Chondrocyte (in vitro differentiated cells): ENCODE measurements around the gene ARSI. TPM values are rescaled to one million over a fixed set of nuclear protein-coding genes. Genes with fewer than 3 reads are reported as not detected.
A peak's percentile ranks its signal among the peaks of the same experiment; 100 is the strongest.

Experiments
- DNase-seq: peaks from one replicate; pipeline ENCODE4 v3.0.0; 2021; ENCODE audit warnings: mixed read lengths, low spot score
- H3K27ac Mint-ChIP-seq: one replicate; pipeline ENCODE4 v1.8.0; 2021; ENCODE audit warnings: mild to moderate bottlenecking, moderate library complexity, mixed read lengths; ENCODE audit not compliant: unreplicated experiment
- H3K27me3 Mint-ChIP-seq: 2 replicates; pipeline ENCODE4 v1.8.0; 2021; ENCODE audit warnings: low read depth, mixed read lengths
- H3K36me3 Mint-ChIP-seq: 2 replicates; pipeline ENCODE4 v1.8.0; 2021; ENCODE audit warnings: low read depth, mixed read lengths
- H3K4me1 Mint-ChIP-seq: 2 replicates; pipeline ENCODE4 v1.8.0; 2021; ENCODE audit warnings: low read depth, mild to moderate bottlenecking, mixed read lengths
- H3K4me3 Mint-ChIP-seq: one replicate; pipeline ENCODE4 v1.8.0; 2021; ENCODE audit warnings: mild to moderate bottlenecking, moderate library complexity, mixed read lengths; ENCODE audit not compliant: unreplicated experiment
- H3K9me3 Mint-ChIP-seq: 2 replicates; pipeline ENCODE4 v1.8.0; 2021; ENCODE audit warnings: low read depth, mixed read lengths
- total RNA-seq: library from RNA; stranded (reverse); gene quantifications from 3 replicates; pipeline ENCODE4 v1.2.1, GENCODE V29; 2021
- TF ChIP-seq, protein P1 (sequence below): fragments of 200-600 bp; sonication (generic); IDR thresholded peaks from 2 replicates; pipeline ENCODE4 v1.5.0; 2021; ENCODE audit warnings: antibody characterized with exemption, mild to moderate bottlenecking, moderate library complexity

Gene ARSI
- total RNA-seq, 1 donor from 2014 or later = 2.4 TPM

GRCh38 chr5:150322202-150322601 is 19.5 kb upstream of the ARSI start:
- H3K27ac Mint-ChIP-seq = no peak overlapping the region
- H3K4me3 Mint-ChIP-seq = no peak overlapping the region
- no peak for DNase-seq
- peaks cover 40% of the 10 kb centered on the region for H3K4me1 Mint-ChIP-seq
- no peaks in the 10 kb centered on the region for H3K9me3 Mint-ChIP-seq
- TF ChIP-seq, protein P1, sequence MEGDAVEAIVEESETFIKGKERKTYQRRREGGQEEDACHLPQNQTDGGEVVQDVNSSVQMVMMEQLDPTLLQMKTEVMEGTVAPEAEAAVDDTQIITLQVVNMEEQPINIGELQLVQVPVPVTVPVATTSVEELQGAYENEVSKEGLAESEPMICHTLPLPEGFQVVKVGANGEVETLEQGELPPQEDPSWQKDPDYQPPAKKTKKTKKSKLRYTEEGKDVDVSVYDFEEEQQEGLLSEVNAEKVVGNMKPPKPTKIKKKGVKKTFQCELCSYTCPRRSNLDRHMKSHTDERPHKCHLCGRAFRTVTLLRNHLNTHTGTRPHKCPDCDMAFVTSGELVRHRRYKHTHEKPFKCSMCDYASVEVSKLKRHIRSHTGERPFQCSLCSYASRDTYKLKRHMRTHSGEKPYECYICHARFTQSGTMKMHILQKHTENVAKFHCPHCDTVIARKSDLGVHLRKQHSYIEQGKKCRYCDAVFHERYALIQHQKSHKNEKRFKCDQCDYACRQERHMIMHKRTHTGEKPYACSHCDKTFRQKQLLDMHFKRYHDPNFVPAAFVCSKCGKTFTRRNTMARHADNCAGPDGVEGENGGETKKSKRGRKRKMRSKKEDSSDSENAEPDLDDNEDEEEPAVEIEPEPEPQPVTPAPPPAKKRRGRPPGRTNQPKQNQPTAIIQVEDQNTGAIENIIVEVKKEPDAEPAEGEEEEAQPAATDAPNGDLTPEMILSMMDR = no peak
- no peaks in the 10 kb centered on the region for H3K27me3 Mint-ChIP-seq
- H3K36me3 Mint-ChIP-seq = no peaks in the 10 kb centered on the region

DNA sequence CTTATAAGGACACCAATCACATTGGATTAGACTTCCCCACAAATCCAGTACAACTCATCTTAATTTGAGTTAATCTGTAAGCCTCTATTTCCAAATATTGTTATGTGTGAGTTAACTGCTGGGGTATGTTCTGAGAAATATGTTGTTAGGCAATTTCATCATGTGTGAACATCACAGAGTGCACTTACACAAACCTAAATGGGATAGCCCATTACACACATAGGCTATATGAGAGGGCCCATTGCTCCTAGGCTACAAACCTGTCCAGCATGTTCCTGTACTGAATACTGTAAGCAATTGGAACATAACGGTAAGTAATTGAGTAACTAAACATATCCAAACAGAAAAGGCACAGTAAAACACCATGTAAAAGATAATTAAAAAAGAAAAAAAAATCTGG is 19.1 kb upstream of the ARSI start:
- Mint-ChIP-seq H3K4me1 (peaks cover 45% of the 10 kb centered on the region), H3K9me3 (no peaks in the 10 kb centered on the region), H3K4me3 (no peak overlapping the region), H3K27ac (no peak overlapping the region), H3K36me3 (no peaks in the 10 kb centered on the region), H3K27me3 (no peaks in the 10 kb centered on the region)
- DNase-seq = no peak
- TF ChIP-seq, protein P1 = no peak

- H3K36me3 Mint-ChIP-seq = no peaks in the 10 kb centered on the region
- peaks cover 48% of the 10 kb centered on the region for H3K4me1 Mint-ChIP-seq
- DNase-seq = no peak
- no peak overlapping the region for H3K4me3 Mint-ChIP-seq
- TF ChIP-seq, protein P1 = no peak
- no peak overlapping the region for H3K27ac Mint-ChIP-seq
- no peaks in the 10 kb centered on the region for H3K9me3 Mint-ChIP-seq
- H3K27me3 Mint-ChIP-seq = no peaks in the 10 kb centered on the region
These were observed 18.5 kb upstream of the ARSI start for GRCh38 chr5:150321211-150321610.

DNA sequence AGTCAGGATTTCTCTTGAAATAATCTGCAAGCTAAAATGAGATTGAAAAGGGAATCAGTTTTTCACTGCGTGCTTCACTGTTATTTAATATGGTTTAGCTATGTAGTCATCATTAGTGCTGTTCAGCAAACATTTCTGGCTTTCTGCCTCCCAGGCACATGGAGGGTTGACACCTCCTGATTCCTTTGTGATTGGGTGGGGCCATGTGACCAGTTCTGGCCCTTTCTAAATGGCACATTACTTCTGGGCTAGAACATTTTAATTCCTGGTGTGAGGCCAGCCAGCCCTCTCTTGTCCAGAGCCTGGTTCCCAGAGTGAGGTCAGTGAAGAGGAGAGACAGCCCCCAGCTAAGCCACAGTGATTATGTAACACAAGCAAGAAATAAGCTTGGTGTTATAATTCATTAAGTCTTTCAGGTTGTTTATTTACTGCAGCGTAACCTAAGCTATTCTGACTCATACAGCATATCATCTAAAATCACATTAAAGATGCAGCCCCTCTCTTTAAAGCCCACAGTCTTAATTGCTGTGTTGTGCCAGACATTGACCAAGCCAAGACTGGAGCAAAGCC is 17.4 kb upstream of the ARSI start:
- H3K27ac Mint-ChIP-seq = peak overlapping the region; percentile 63
- TF ChIP-seq, protein P1 = no peak
- no peaks in the 10 kb centered on the region for H3K9me3 Mint-ChIP-seq
- no peaks in the 10 kb centered on the region for H3K36me3 Mint-ChIP-seq
- H3K4me1 Mint-ChIP-seq = peaks cover 48% of the 10 kb centered on the region
- no peak overlapping the region for H3K4me3 Mint-ChIP-seq
- no peak for DNase-seq
- no peaks in the 10 kb centered on the region for H3K27me3 Mint-ChIP-seq

DNA sequence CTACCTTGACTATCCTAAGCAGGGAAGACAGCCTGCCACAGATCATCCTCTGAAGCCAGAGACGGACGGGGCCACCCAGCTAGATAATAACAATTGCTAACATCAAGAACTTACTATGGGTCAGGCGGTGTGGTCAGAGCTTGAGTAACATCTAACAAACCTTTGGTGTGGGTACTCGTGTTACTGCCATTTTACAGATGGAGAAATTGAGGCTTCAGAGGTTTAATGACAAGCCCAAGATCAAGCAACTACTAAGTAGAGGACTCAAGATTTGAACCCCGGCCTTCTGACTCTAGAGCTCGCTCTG is 16.7 kb upstream of the ARSI start:
- Mint-ChIP-seq H3K27me3 (no peaks in the 10 kb centered on the region), H3K4me1 (peaks cover 52% of the 10 kb centered on the region), H3K4me3 (no peak overlapping the region), H3K9me3 (no peaks in the 10 kb centered on the region), H3K27ac (no peak overlapping the region), H3K36me3 (no peaks in the 10 kb centered on the region)
- no peak for DNase-seq
- TF ChIP-seq, protein P1 = no peak
